Measurements from ENCODE around the gene NEMF.

GRCh38 chr14:49755378-49755777, 97.2 kb downstream of the NEMF start:
- no peak for TF ChIP-seq POLR2A (IDR thresholded peaks at IDR 0.05)
- TF ChIP-seq CTCF (IDR thresholded peaks at IDR 0.05) = no peak
- TF ChIP-seq POLR2AphosphoS5 (IDR thresholded peaks at IDR 0.05) = no peak
